Frontal cortex (tissue), 4 donors: Measurements from ENCODE around the gene C11orf68. TPM values are rescaled to one million over a fixed set of nuclear protein-coding genes. Genes with fewer than 3 reads are reported as not detected.
"Not testable (repeated sequence)": the region's sequence is repeated elsewhere in the genome, so short reads cannot be mapped to it uniquely, and the experiment has no call there.

Experiments
- DNase-seq, 2 donors: peaks; one replicate each; pipeline ENCODE4 v3.0.0; 2012; ENCODE audit warnings: low spot score in 2 of 2
- FAIRE-seq: peaks from 2 replicates; lab custom pipeline; 2012; peaks lifted over from hg19 to GRCh38; lab: Jason Lieb, UNC
- total RNA-seq: library from RNA; depleted of rRNA; stranded (reverse); fragments of >200 nt; gene quantifications from one replicate; pipeline ENCODE4 v1.2.3, GENCODE V29; 2014
- donor health status: control.
- donor health status: control.
- donor health status: control.

The C11orf68 gene
- total RNA-seq, result 11.8 TPM

- FAIRE-seq (no peak), DNase-seq (peak in 1 of 2 donors; percentile 52)
Observed at GRCh38 chr11:65918211-65919140, at the start of gene C11orf68. Gene C11orf68 (minus strand): TSS chr11:65919062. CDS start chr11:65919031, 31 bp downstream.

- FAIRE-seq, result no peak
- no peak for DNase-seq
Observed at GRCh38 chr11:65967329-65967934, 48.6 kb upstream of the C11orf68 start.

GRCh38 chr11:65965986-65966762 lies 47.3 kb upstream of the C11orf68 start:
- FAIRE-seq, result no peak
- no peak for DNase-seq

- FAIRE-seq (no peak), DNase-seq (no peak)
Observed at GRCh38 chr11:65964906-65965305, 46.0 kb upstream of the C11orf68 start.

GRCh38 chr11:65962141-65962564 lies 43.3 kb upstream of the C11orf68 start:
- no peak for FAIRE-seq
- DNase-seq, result no peak

GRCh38 chr11:65961267-65962140 lies 42.6 kb upstream of the C11orf68 start, which contains the start of gene SART1:
Gene SART1 (plus strand): TSS chr11:65961734. CDS start chr11:65961781, 47 bp downstream.
- peak; percentile 99 for DNase-seq
- no peak for FAIRE-seq

- DNase-seq (no peak), FAIRE-seq (no peak)
Observed at GRCh38 chr11:65960824-65961266, 42.0 kb upstream of the C11orf68 start.

- DNase-seq, result no peak
- FAIRE-seq, result no peak
Observed at GRCh38 chr11:65958774-65959420, 40.0 kb upstream of the C11orf68 start.

GRCh38 chr11:65958291-65958690 lies 39.4 kb upstream of the C11orf68 start:
- DNase-seq (no peak), FAIRE-seq (no peak)

GRCh38 chr11:65954771-65955170 lies 35.9 kb upstream of the C11orf68 start:
- FAIRE-seq, result no peak
- no peak for DNase-seq

GRCh38 chr11:65953471-65953870 lies 34.6 kb upstream of the C11orf68 start:
- DNase-seq (no peak), FAIRE-seq (no peak)

GRCh38 chr11:65952052-65952521 lies 33.2 kb upstream of the C11orf68 start:
- no peak for FAIRE-seq
- no peak for DNase-seq

- FAIRE-seq, DNase-seq: not testable (repeated sequence)
Observed at GRCh38 chr11:65951641-65952040, 32.8 kb upstream of the C11orf68 start.

GRCh38 chr11:65950711-65951110 lies 31.8 kb upstream of the C11orf68 start:
- not testable (repeated sequence) for FAIRE-seq, DNase-seq

- DNase-seq (no peak), FAIRE-seq (no peak)
Observed at GRCh38 chr11:65947603-65948125, 28.8 kb upstream of the C11orf68 start.

- DNase-seq, result no peak
Observed at GRCh38 chr11:65947133-65947532, 28.3 kb upstream of the C11orf68 start.

GRCh38 chr11:65946655-65947054 lies 27.8 kb upstream of the C11orf68 start:
- no peak for FAIRE-seq
- DNase-seq, result no peak

More at GRCh38 chr11:65947133-65947532, 28.3 kb upstream of the C11orf68 start:
- FAIRE-seq, result no peak

GRCh38 chr11:65945941-65946558 lies 27.2 kb upstream of the C11orf68 start:
- FAIRE-seq (no peak), DNase-seq (no peak)
